HCT116 (cell line): Measurements from ENCODE around the gene MTERF4. TPM values are rescaled to one million over a fixed set of nuclear protein-coding genes. Genes with fewer than 3 reads are reported as not detected.
A peak's percentile ranks its signal among the peaks of the same experiment; 100 is the strongest.

ENCODE experiments used
- ATAC-seq: fragments of 200-7000 bp; cut with Tn5 transposase; 2 replicates; pipeline ENCODE4 v1.9.1; 2020; ENCODE audit warnings: mild to moderate bottlenecking, moderate library complexity
- BruUV-seq: library from RNA; stranded (reverse); fragments of 400-500 nt; replicated peaks from 2 replicates; lab custom pipeline; 2021; lab: Mats Ljungman, UMichigan
- CTCF ChIA-PET: fragments of 300-600 bp; sonication (Branson Sonifier 250); formaldehyde crosslinking; loops from one replicate; lab custom pipeline; 2021; ENCODE audit warnings: antibody characterized with exemption; lab: Charles Lee
- POLR2A ChIA-PET: fragments of 300-600, 350-600 bp; sonication (Branson Sonifier 250); formaldehyde crosslinking; loops from one replicate; lab custom pipeline; 2021; ENCODE audit warnings: antibody characterized with exemption; lab: Charles Lee
- RAD21 ChIA-PET, 2 experiments: fragments of 300-600 bp; sonication (Branson Sonifier 250); formaldehyde crosslinking; loops; one replicate each; lab custom pipeline; 2023; ENCODE audit warnings: low total read pairs in 2 of 2; ENCODE audit not compliant: uncharacterized antibody in 2 of 2, unreplicated experiment in 2 of 2, low non-redundant PET in 1 of 2; lab: Charles Lee
- DNase-seq: peaks from one replicate; pipeline ENCODE4 v3.0.0-alpha.2; 2010; ENCODE audit warnings: low read depth, low spot score
- H2AFZ ChIP-seq: fragments of 200-600 bp; shearing (Covaris generic), sonication (generic); 2 replicates; pipeline ENCODE4 v1.6.1; 2017; ENCODE audit warnings: low read depth, mixed run types, mixed read lengths, antibody characterized with exemption, low read length; ENCODE audit not compliant: poor library complexity, severe bottlenecking
- H3K27ac ChIP-seq: 2 replicates; pipeline ENCODE4 v1.5.1; 2012; ENCODE audit warnings: low read depth, low read length
- H3K27me3 ChIP-seq: fragments of 200-600 bp; sonication (generic); 2 replicates; pipeline ENCODE4 v1.6.1; 2016; ENCODE audit warnings: mixed run types, low read length, mixed read lengths; ENCODE audit not compliant: insufficient read depth
- H3K36me3 ChIP-seq, 2 experiments: fragments of 200-500 bp in 1 of 2; fragments of 200-600 bp in 1 of 2; sonication (Bioruptor generic) in 1 of 2; sonication (generic) in 1 of 2; 2 replicates each; pipeline versions ENCODE4 v1.5.1 to v1.6.1; 2014 to 2016; ENCODE audit warnings: low read length in 2 of 2, inconsistent platforms in 1 of 2, mixed read lengths in 1 of 2, mixed run types in 1 of 2; ENCODE audit not compliant: insufficient read depth in 2 of 2, control insufficient read depth in 1 of 2
- H3K4me1 ChIP-seq, 2 experiments: fragments of 200-600 bp in 1 of 2; sonication (generic) in 1 of 2; 2 replicates each; pipeline versions ENCODE4 v1.5.1 to v1.6.1; 2012 to 2017; ENCODE audit warnings: low read length in 2 of 2, inconsistent platforms in 1 of 2, mild to moderate bottlenecking in 1 of 2, mixed read lengths in 1 of 2, mixed run types in 1 of 2, moderate library complexity in 1 of 2; ENCODE audit not compliant: insufficient read depth in 2 of 2, control insufficient read depth in 1 of 2
- H3K4me2 ChIP-seq: fragments of 200-600 bp; sonication (generic); 2 replicates; pipeline ENCODE4 v1.6.1; 2017; ENCODE audit warnings: mixed run types, low read length, mixed read lengths
- H3K4me3 ChIP-seq, 2 experiments: fragments of 200-600 bp in 1 of 2; sonication (generic) in 1 of 2; replicated peaks in 1 of 2; 2 replicates each; pipeline ENCODE4 v1.5.1; 2011 to 2016; ENCODE audit warnings: low read length in 2 of 2, control low read depth in 1 of 2, low read depth in 1 of 2, mild to moderate bottlenecking in 1 of 2, mixed read lengths in 1 of 2, mixed run types in 1 of 2
- H3K79me2 ChIP-seq: fragments of 200-600 bp; sonication (generic); 2 replicates; pipeline ENCODE4 v1.6.1; 2017; ENCODE audit warnings: mild to moderate bottlenecking, mixed run types, low read length, moderate library complexity, mixed read lengths; ENCODE audit not compliant: insufficient read depth
- H3K9ac ChIP-seq: fragments of 200-600 bp; sonication (generic); 2 replicates; pipeline ENCODE4 v1.6.1; 2016; ENCODE audit warnings: low read length, mixed read lengths
- H3K9me2 ChIP-seq: fragments of 200-600 bp; sonication (generic), shearing (Covaris generic); 2 replicates; pipeline ENCODE4 v1.6.1; 2017; ENCODE audit warnings: mixed run types, mild to moderate bottlenecking, moderate library complexity; ENCODE audit not compliant: insufficient read depth
- H3K9me3 ChIP-seq, 2 experiments: fragments of 200-500 bp in 1 of 2; fragments of 200-600 bp in 1 of 2; sonication (Bioruptor generic) in 1 of 2; sonication (generic) in 1 of 2; 2 replicates each; pipeline ENCODE4 v1.6.1; 2014 to 2017; ENCODE audit warnings: low read length in 2 of 2, mixed read lengths in 2 of 2, inconsistent platforms in 1 of 2, low read depth in 1 of 2, mild to moderate bottlenecking in 1 of 2, mixed run types in 1 of 2, moderate library complexity in 1 of 2; ENCODE audit not compliant: control insufficient read depth in 1 of 2, insufficient read depth in 1 of 2
- H4K20me1 ChIP-seq: fragments of 200-600 bp; sonication (generic), shearing (Covaris generic); 2 replicates; pipeline ENCODE4 v1.6.1; 2017; ENCODE audit warnings: mixed run types, mild to moderate bottlenecking, moderate library complexity; ENCODE audit not compliant: insufficient read depth
- ELF1 ChIP-seq: IDR thresholded peaks from 2 replicates; pipeline ENCODE4 v1.6.1; 2012; ENCODE audit warnings: low read depth, borderline replicate concordance
- FOSL1 ChIP-seq: IDR thresholded peaks from 2 replicates; pipeline ENCODE4 v1.6.1; 2012; ENCODE audit warnings: low read depth
- MAX ChIP-seq: IDR thresholded peaks from 2 replicates; pipeline ENCODE4 v1.6.1; 2012
- intact Hi-C: fragments of 100-400 bp; cut with micrococcal nuclease; formaldehyde crosslinking; loops from 2 replicates; pipeline ENCODE4 v1.10.0; 2022
- total RNA-seq: library from RNA; stranded (reverse); gene quantifications from one replicate; pipeline ENCODE4 v1.2.1, GENCODE V29; 2021; ENCODE audit not compliant: unreplicated experiment
- TF ChIP-seq, protein P1 (sequence below): IDR thresholded peaks from 2 replicates; pipeline ENCODE4 v1.6.1; 2012; ENCODE audit warnings: low read depth

MTERF4 gene
- total RNA-seq, 1 experiment from 2014 or later = 25.5 TPM

- Histone ChIP-seq H4K20me1 (no peaks in the 10 kb centered on the region), H3K4me2 (no peak overlapping the region), H2AFZ (no peak overlapping the region), H3K9ac (no peak overlapping the region), H3K9me2 (no peaks in the 10 kb centered on the region), H3K79me2 (no peaks in the 10 kb centered on the region), H3K27me3 (no peaks in the 10 kb centered on the region), H3K4me1 (no peaks in the 10 kb centered on the region), H3K27ac (no peak overlapping the region), H3K4me3 (no peak overlapping the region), H3K36me3 (no peaks in the 10 kb centered on the region), H3K9me3 (no peaks in the 10 kb centered on the region)
- ChIA-PET RAD21 (no interaction called here), CTCF (no interaction called here), POLR2A (no interaction called here)
- ATAC-seq = 0 out of 2 replicates have a peak, but pooled peaks have one; percentile 25
- TF ChIP-seq FOSL1 (no peak), MAX (no peak), ELF1 (no peak)
- TF ChIP-seq, protein P1, sequence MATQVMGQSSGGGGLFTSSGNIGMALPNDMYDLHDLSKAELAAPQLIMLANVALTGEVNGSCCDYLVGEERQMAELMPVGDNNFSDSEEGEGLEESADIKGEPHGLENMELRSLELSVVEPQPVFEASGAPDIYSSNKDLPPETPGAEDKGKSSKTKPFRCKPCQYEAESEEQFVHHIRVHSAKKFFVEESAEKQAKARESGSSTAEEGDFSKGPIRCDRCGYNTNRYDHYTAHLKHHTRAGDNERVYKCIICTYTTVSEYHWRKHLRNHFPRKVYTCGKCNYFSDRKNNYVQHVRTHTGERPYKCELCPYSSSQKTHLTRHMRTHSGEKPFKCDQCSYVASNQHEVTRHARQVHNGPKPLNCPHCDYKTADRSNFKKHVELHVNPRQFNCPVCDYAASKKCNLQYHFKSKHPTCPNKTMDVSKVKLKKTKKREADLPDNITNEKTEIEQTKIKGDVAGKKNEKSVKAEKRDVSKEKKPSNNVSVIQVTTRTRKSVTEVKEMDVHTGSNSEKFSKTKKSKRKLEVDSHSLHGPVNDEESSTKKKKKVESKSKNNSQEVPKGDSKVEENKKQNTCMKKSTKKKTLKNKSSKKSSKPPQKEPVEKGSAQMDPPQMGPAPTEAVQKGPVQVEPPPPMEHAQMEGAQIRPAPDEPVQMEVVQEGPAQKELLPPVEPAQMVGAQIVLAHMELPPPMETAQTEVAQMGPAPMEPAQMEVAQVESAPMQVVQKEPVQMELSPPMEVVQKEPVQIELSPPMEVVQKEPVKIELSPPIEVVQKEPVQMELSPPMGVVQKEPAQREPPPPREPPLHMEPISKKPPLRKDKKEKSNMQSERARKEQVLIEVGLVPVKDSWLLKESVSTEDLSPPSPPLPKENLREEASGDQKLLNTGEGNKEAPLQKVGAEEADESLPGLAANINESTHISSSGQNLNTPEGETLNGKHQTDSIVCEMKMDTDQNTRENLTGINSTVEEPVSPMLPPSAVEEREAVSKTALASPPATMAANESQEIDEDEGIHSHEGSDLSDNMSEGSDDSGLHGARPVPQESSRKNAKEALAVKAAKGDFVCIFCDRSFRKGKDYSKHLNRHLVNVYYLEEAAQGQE = no peak
- intact Hi-C loops = no loop called here
- DNase-seq = no peak
- no TSS peak for BruUV-seq
Measured at GRCh38 chr2:241052677-241053360, 49.3 kb downstream of the MTERF4 start.
